A673 (cell line): ENCODE measurements around the gene CCAR1.

Experiments
- EZH2 ChIP-seq: fragments of 200-600 bp; sonication (generic); IDR thresholded peaks from 2 replicates; pipeline ENCODE4 v1.6.1; 2017; ENCODE audit warnings: borderline replicate concordance, low read depth, mild to moderate bottlenecking, mixed read lengths, antibody characterized with exemption, low read length; ENCODE audit not compliant: poor library complexity, severe bottlenecking
- TF ChIP-seq, protein P1 (sequence below): fragments of 300-800, 200-600 bp; sonication (generic); conservative IDR thresholded peaks from 2 replicates; pipeline ENCODE4 v1.5.1; 2017; ENCODE audit warnings: low read depth, mild to moderate bottlenecking, antibody characterized with exemption, low read length, moderate library complexity, mixed read lengths

DNA sequence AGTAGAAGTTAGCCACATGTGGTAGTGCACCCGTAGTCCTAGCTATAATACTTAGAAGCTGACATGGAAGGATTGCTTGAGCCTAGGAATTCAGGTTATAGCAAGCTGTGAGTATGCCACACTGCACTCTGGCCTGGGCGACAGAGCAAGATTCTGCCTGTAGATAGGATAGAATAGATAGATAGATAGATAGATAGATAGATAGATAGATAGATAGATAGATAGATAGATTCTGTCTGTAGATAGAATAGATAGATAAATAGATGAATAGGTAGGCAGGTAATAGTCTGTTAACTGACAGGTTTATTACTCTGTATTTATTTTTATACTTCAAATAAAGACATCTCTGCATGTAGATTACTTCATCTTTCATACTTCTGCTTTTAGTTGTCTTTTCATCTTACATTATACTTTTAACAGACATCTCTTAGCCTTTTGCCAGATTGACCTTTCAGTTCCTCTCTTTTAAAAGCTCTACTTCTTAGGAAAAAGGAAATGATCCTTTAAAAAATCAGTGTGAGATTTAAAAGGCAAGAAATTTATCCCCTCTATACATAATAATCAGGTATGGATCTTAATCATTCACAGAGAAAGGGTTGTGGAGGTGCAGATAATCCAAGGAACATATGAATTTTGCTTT is 31.8 kb downstream of the CCAR1 start:
- TF ChIP-seq, protein P1, sequence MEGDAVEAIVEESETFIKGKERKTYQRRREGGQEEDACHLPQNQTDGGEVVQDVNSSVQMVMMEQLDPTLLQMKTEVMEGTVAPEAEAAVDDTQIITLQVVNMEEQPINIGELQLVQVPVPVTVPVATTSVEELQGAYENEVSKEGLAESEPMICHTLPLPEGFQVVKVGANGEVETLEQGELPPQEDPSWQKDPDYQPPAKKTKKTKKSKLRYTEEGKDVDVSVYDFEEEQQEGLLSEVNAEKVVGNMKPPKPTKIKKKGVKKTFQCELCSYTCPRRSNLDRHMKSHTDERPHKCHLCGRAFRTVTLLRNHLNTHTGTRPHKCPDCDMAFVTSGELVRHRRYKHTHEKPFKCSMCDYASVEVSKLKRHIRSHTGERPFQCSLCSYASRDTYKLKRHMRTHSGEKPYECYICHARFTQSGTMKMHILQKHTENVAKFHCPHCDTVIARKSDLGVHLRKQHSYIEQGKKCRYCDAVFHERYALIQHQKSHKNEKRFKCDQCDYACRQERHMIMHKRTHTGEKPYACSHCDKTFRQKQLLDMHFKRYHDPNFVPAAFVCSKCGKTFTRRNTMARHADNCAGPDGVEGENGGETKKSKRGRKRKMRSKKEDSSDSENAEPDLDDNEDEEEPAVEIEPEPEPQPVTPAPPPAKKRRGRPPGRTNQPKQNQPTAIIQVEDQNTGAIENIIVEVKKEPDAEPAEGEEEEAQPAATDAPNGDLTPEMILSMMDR: no peak
- TF ChIP-seq EZH2: no peak
